HepG2 (cell line): ENCODE measurements around the gene NME1. TPM values are rescaled to one million over a fixed set of nuclear protein-coding genes. Genes with fewer than 3 reads are reported as not detected.

Source experiments
- ATF5 ChIP-seq: sonication (generic); formaldehyde crosslinking; IDR thresholded peaks from 2 replicates; pipeline ENCODE4 v1.4.0; 2020; ENCODE audit warnings: mild to moderate bottlenecking, low read depth, missing genetic modification reagents
- CHCHD3 ChIP-seq: sonication (generic); formaldehyde crosslinking; IDR thresholded peaks from 2 replicates; pipeline ENCODE4 v1.8.0; 2022; ENCODE audit warnings: mild to moderate bottlenecking, missing genetic modification reagents, moderate library complexity
- FOXC1 ChIP-seq: sonication (generic); formaldehyde crosslinking; IDR thresholded peaks from 2 replicates; pipeline ENCODE4 v1.8.0; 2022; ENCODE audit warnings: mild to moderate bottlenecking, missing genetic modification reagents, borderline replicate concordance
- GLI4 ChIP-seq: sonication (generic); formaldehyde crosslinking; IDR thresholded peaks from 2 replicates; pipeline ENCODE4 v1.5.1; 2020; ENCODE audit warnings: missing genetic modification reagents, mild to moderate bottlenecking, moderate library complexity, borderline replicate concordance
- GMEB2 ChIP-seq: IDR thresholded peaks from 2 replicates; pipeline ENCODE4 v1.6.1; 2016; ENCODE audit warnings: missing biosample characterization, missing genetic modification reagents, low read depth
- ISX ChIP-seq: sonication (generic); formaldehyde crosslinking; conservative IDR thresholded peaks from 2 replicates; pipeline ENCODE4 v1.5.0; 2020; ENCODE audit warnings: missing genetic modification reagents
- MAZ ChIP-seq, 2 experiments: sonication (generic) in 1 of 2; formaldehyde crosslinking in 1 of 2; IDR thresholded peaks; 2 replicates each; pipeline versions ENCODE4 v1.5.0 to v1.6.1; 2012 to 2020; ENCODE audit warnings: low read depth in 2 of 2, mild to moderate bottlenecking in 2 of 2, borderline replicate concordance in 1 of 2, improper control_type of control experiment in 1 of 2, low read length in 1 of 2, missing genetic modification reagents in 1 of 2, moderate library complexity in 1 of 2
- MLXIP ChIP-seq: sonication (generic); formaldehyde crosslinking; IDR thresholded peaks from 2 replicates; pipeline ENCODE4 v1.9.0; 2021; ENCODE audit warnings: missing genetic modification reagents, borderline replicate concordance
- MTF1 ChIP-seq: sonication (generic); formaldehyde crosslinking; IDR thresholded peaks from 2 replicates; pipeline ENCODE4 v1.5.0; 2020; ENCODE audit warnings: missing genetic modification reagents
- PRDM10 ChIP-seq: sonication (generic); formaldehyde crosslinking; IDR thresholded peaks from 2 replicates; pipeline ENCODE4 v1.4.0; 2020; ENCODE audit warnings: low read depth, missing genetic modification reagents
- SP5 ChIP-seq: IDR thresholded peaks from 2 replicates; pipeline ENCODE4 v1.6.1; 2016; ENCODE audit warnings: low read depth, borderline replicate concordance
- TBX3 ChIP-seq: fragments of 450-650 bp; IDR thresholded peaks from 2 replicates; pipeline ENCODE4 v1.6.1; 2017; ENCODE audit warnings: antibody characterized with exemption, mild to moderate bottlenecking, inconsistent platforms, borderline replicate concordance
- TCF7 ChIP-seq: sonication (generic); IDR thresholded peaks from 2 replicates; pipeline ENCODE4 v1.6.1; 2016; ENCODE audit warnings: antibody characterized with exemption, low read depth
- TEAD3 ChIP-seq: optimal IDR thresholded peaks from 2 replicates; pipeline ENCODE3; 2016; ENCODE audit warnings: borderline replicate concordance
- YEATS2 ChIP-seq: sonication (generic); formaldehyde crosslinking; IDR thresholded peaks from 2 replicates; pipeline ENCODE4 v1.4.0; 2020; ENCODE audit warnings: missing genetic modification reagents, borderline replicate concordance
- ZNF563 ChIP-seq: sonication (generic); formaldehyde crosslinking; IDR thresholded peaks from 2 replicates; pipeline ENCODE4 v1.8.0; 2022; ENCODE audit warnings: mild to moderate bottlenecking, moderate library complexity, missing genetic modification reagents
- ZNF607 ChIP-seq: sonication (generic); formaldehyde crosslinking; IDR thresholded peaks from 2 replicates; pipeline ENCODE4 v1.5.1; 2020; ENCODE audit warnings: missing genetic modification reagents, mild to moderate bottlenecking, borderline replicate concordance
- ZNF737 ChIP-seq: sonication (generic); formaldehyde crosslinking; IDR thresholded peaks from 2 replicates; pipeline ENCODE4 v1.5.0; 2020; ENCODE audit warnings: missing genetic modification reagents, mild to moderate bottlenecking, borderline replicate concordance
- polyA plus RNA-seq, 8 experiments: library from polyadenylated mRNA; depleted of rRNA in 3 of 8; stranded (reverse) in 7 of 8; unstranded in 1 of 8; fragments of >200 nt; fragmentation: Illumina TruSeq in 4 of 8; extraction: Trizol in 4 of 8; gene quantifications; 2 replicates each; pipeline versions ENCODE4 v1.2.1 to v1.2.3, GENCODE V29; 2011 to 2016; ENCODE audit warnings: low read depth in 4 of 8, missing spikeins in 1 of 8, mixed read lengths in 1 of 8; ENCODE audit not compliant: insufficient read depth in 1 of 8
- total RNA-seq, 5 experiments: library from RNA; depleted of rRNA; stranded (reverse); fragments of >200 nt; fragmentation: Illumina TruSeq; extraction: Trizol; gene quantifications; 2 replicates each; pipeline ENCODE4 v1.2.3, GENCODE V29; 2016; ENCODE audit warnings: low read depth in 1 of 5

NME1 gene
- total and polyA plus RNA-seq, 2 of the 13 experiments (the other 11 are each of a cell fraction or from before 2014, with no cell fraction given) = 295 to 516 TPM

GRCh38 chr17:51153210-51154072, at the start of gene NME1 (continued):
- TF ChIP-seq ATF5 (CRISPR knock-in tag) = peak; percentile 98
- peak; percentile 97 for TF ChIP-seq ZNF737 (CRISPR knock-in tag)
- TF ChIP-seq YEATS2 (CRISPR knock-in tag) = peak; percentile 99
- peak; percentile 88 for TF ChIP-seq PRDM10 (CRISPR knock-in tag)
- TF ChIP-seq TBX3 = peak; percentile 58; the same call in 1 of the 2 replicates
- peak; percentile 96 for TF ChIP-seq CHCHD3 (CRISPR knock-in tag)
- peak; percentile 66 for TF ChIP-seq SP5 (CRISPR knock-in tag)
- peak; percentile 88; the same call in 1 of the 2 replicates for TF ChIP-seq GLI4 (CRISPR knock-in tag)
- TF ChIP-seq TCF7 = no peak; the same call in 1 of the 2 replicates
- TF ChIP-seq ISX (CRISPR knock-in tag) = 0 out of 2 replicates have a peak, but pooled peaks have one; percentile 82
- peak; percentile 99 for TF ChIP-seq ZNF607 (CRISPR knock-in tag)
- TF ChIP-seq FOXC1 (CRISPR knock-in tag) = peak; percentile 91
- TF ChIP-seq MAZ (IDR thresholded peaks at IDR 0.05; ENCODE audit: borderline replicate concordance, low read depth, low read length) = peak; percentile 90; the same call in 1 of the 2 replicates
- peak; percentile 81 for TF ChIP-seq MAZ (CRISPR knock-in tag; IDR thresholded peaks at IDR 0.05; ENCODE audit: low read depth)
- TF ChIP-seq TEAD3 (CRISPR knock-in tag) = peak; percentile 90
- TF ChIP-seq MLXIP (CRISPR knock-in tag) = peak; percentile 92
- TF ChIP-seq GMEB2 (CRISPR knock-in tag) = peak; percentile 72
- TF ChIP-seq ZNF563 (CRISPR knock-in tag) = peak; percentile 97
- peak; percentile 93 for TF ChIP-seq MTF1 (CRISPR knock-in tag)
